Kidney (tissue), 14 donors: Measurements from ENCODE around the gene GTF3C2. TPM values are rescaled to one million over a fixed set of nuclear protein-coding genes. Genes with fewer than 3 reads are reported as not detected.

Experiments used
- DNase-seq, 5 donors: peaks; one replicate each; pipeline ENCODE4 v3.0.0-alpha.2; 2013 to 2020
- FAIRE-seq: peaks from 2 replicates; lab custom pipeline; 2012; peaks lifted over from hg19 to GRCh38; lab: Jason Lieb, UNC
- H3K27ac ChIP-seq, 2 donors: one replicate each; pipeline ENCODE4 v1.7.0; 2013; ENCODE audit warnings: low read depth in 2 of 2, low read length in 2 of 2, inconsistent platforms in 1 of 2
- H3K27me3 ChIP-seq: one replicate; pipeline ENCODE4 v1.7.1; 2013; ENCODE audit warnings: low read length, inconsistent platforms; ENCODE audit not compliant: control insufficient read depth, insufficient read depth
- H3K36me3 ChIP-seq, 3 donors: one replicate each; pipeline versions ENCODE4 v1.7.0 to v1.7.1; 2013; ENCODE audit warnings: low read length in 3 of 3, control low read depth in 1 of 3, inconsistent platforms in 1 of 3; ENCODE audit not compliant: insufficient read depth in 3 of 3, control insufficient read depth in 2 of 3
- H3K4me1 ChIP-seq, 3 donors: one replicate each; pipeline versions ENCODE4 v1.7.0 to v1.7.1; 2013; ENCODE audit warnings: low read length in 3 of 3, inconsistent platforms in 1 of 3, low read depth in 1 of 3; ENCODE audit not compliant: control insufficient read depth in 2 of 3, insufficient read depth in 2 of 3
- H3K4me3 ChIP-seq, 3 donors: one replicate each; pipeline versions ENCODE4 v1.7.0 to v1.8.1; 2013; ENCODE audit warnings: low read length in 3 of 3, control low read depth in 1 of 3, inconsistent platforms in 1 of 3
- H3K9ac ChIP-seq, 3 donors: one replicate each; pipeline versions ENCODE4 v1.7.0 to v1.7.1; 2013; ENCODE audit warnings: low read length in 3 of 3, control low read depth in 1 of 3, inconsistent platforms in 1 of 3
- H3K9me3 ChIP-seq, 3 donors: one replicate each; pipeline versions ENCODE4 v1.7.0 to v1.7.1; 2013; ENCODE audit warnings: low read length in 3 of 3, control low read depth in 1 of 3, inconsistent platforms in 1 of 3; ENCODE audit not compliant: control insufficient read depth in 2 of 3, insufficient read depth in 1 of 3
- intact Hi-C: fragments of 100-400 bp; cut with DNase I; formaldehyde crosslinking; loops from one replicate; pipeline ENCODE4 v1.11.1; 2022
- polyA plus RNA-seq: library from polyadenylated mRNA; stranded (reverse); fragments of 350-450 nt; fragmentation: Illumina TruSeq; extraction: RNeasy Lipid Tissue Mini Kit (QIAGEN cat#74804); gene quantifications from one replicate; pipeline ENCODE4 v1.2.3, GENCODE V29; 2014; ENCODE audit warnings: low read depth, low replicate concordance; ENCODE audit not compliant: insufficient read depth
- total RNA-seq: library from RNA; stranded (reverse); fragmentation: NEBNext Ultra II Directional; extraction: Animal tissue kit (Norgen Biotek cat#: 25700); gene quantifications from one replicate; pipeline ENCODE4 v1.2.1, GENCODE V29; 2021
- TF ChIP-seq, protein P1 (sequence below): IDR thresholded peaks from 3 replicates; pipeline ENCODE4 v1.5.1; 2012; ENCODE audit warnings: mild to moderate bottlenecking, moderate library complexity, borderline replicate concordance; ENCODE audit not compliant: insufficient read depth; ENCODE audit errors: extremely low read depth
- donor health status: control.
- donor health status: control.
- donor health status: control.
- donor health status: control.
- donor health status: control.
- donor health status: DM: yes; HTN: yes; CAD: no.
- donor health status: Normal renal cell carcinoma (clear cell type).

Gene GTF3C2
- total and polyA plus RNA-seq, 2 donors from 2014 or later = 38.3 to 59.3 TPM

- DNase-seq (peak in 1 of 5 donors; percentile 52), FAIRE-seq (no peak)
- Histone ChIP-seq H3K4me3 (no peak overlapping the region), H3K27ac (no peak overlapping the region), H3K9me3 (no peaks in the 10 kb centered on the region), H3K4me1 (no peaks in the 10 kb centered on the region), H3K9ac (no peak overlapping the region), H3K27me3 (no peaks in the 10 kb centered on the region), H3K36me3 (no peaks in the 10 kb centered on the region)
- TF ChIP-seq, protein P1, sequence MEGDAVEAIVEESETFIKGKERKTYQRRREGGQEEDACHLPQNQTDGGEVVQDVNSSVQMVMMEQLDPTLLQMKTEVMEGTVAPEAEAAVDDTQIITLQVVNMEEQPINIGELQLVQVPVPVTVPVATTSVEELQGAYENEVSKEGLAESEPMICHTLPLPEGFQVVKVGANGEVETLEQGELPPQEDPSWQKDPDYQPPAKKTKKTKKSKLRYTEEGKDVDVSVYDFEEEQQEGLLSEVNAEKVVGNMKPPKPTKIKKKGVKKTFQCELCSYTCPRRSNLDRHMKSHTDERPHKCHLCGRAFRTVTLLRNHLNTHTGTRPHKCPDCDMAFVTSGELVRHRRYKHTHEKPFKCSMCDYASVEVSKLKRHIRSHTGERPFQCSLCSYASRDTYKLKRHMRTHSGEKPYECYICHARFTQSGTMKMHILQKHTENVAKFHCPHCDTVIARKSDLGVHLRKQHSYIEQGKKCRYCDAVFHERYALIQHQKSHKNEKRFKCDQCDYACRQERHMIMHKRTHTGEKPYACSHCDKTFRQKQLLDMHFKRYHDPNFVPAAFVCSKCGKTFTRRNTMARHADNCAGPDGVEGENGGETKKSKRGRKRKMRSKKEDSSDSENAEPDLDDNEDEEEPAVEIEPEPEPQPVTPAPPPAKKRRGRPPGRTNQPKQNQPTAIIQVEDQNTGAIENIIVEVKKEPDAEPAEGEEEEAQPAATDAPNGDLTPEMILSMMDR = no peak
- intact Hi-C loops = no loop called here
Observed at GRCh38 chr2:27298391-27299080, 58.0 kb downstream of the GTF3C2 start.

DNA sequence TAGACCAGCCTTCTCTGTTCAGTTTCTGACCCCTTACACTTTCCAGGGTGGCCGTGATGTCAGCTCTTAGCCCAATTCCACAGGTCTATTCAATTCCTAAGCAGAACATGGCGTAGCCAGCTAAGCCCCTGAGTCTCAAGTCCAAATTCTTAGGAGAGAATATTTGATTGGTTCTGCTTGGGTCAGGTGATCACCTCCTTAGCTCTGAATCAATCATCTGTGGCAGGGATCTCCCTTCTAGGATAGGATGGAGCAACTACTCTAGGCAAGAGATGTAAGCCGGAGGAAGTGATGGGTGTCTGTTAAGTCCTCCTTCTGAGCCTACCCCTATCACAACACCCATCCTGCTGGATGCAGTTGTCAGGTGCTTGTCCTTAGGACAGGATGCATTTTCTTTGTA lies 59.4 kb downstream of the GTF3C2 start:
- no peak overlapping the region for H3K9ac ChIP-seq
- no peak overlapping the region for H3K27ac ChIP-seq
- DNase-seq = peak in 1 of 5 donors; percentile 1
- H3K4me1 ChIP-seq = no peaks in the 10 kb centered on the region
- H3K36me3 ChIP-seq = no peaks in the 10 kb centered on the region
- no peak for FAIRE-seq
- H3K9me3 ChIP-seq = no peaks in the 10 kb centered on the region
- no peak overlapping the region for H3K4me3 ChIP-seq
- intact Hi-C loops = no loop called here
- TF ChIP-seq, protein P1 = no peak
- no peaks in the 10 kb centered on the region for H3K27me3 ChIP-seq

DNA sequence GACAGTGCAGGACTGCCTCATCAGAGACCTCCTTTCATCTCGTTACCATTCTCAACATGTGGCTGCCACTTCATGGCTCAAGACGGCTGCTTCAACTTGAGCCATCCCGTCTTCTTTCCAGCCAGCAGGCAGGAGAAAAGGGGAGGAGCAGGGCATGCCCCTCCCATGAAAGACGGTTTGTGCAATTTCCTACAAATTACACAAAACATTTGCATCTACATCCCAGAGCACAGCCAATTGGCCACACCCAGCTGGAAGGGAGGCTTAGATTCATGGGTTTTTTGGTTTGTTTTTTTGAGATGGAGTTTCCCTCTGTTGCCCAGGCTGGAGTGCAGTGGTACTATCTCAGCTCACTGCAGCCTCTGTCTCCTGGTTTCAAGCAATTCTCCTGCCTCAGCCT lies 60.1 kb downstream of the GTF3C2 start:
- intact Hi-C loops = no loop called here
- no peak overlapping the region for H3K27ac ChIP-seq
- FAIRE-seq = no peak

More for the DNA sequence above, 60.1 kb downstream of the GTF3C2 start:
- H3K27me3 ChIP-seq = no peaks in the 10 kb centered on the region
- DNase-seq = peak in 1 of 5 donors; percentile 4
- no peak overlapping the region for H3K9ac ChIP-seq
- no peaks in the 10 kb centered on the region for H3K9me3 ChIP-seq
- no peaks in the 10 kb centered on the region for H3K4me1 ChIP-seq
- H3K36me3 ChIP-seq = no peaks in the 10 kb centered on the region
- no peak overlapping the region for H3K4me3 ChIP-seq
- TF ChIP-seq, protein P1 = no peak
